SK-N-SH (cell line): Measurements from ENCODE around the gene CNOT1. TPM values are rescaled to one million over a fixed set of nuclear protein-coding genes. Genes with fewer than 3 reads are reported as not detected.

Experiments used
- CTCF ChIA-PET: fragments of 300-600, 350-600 bp; formaldehyde crosslinking; extraction: SDS; loops from one replicate; lab custom pipeline; 2021; lab: Yijun Ruan, JAX
- POLR2A ChIA-PET: fragments of 350-600 bp; sonication (Branson Sonifier 250); formaldehyde crosslinking; extraction: SDS; loops from one replicate; lab custom pipeline; 2020; ENCODE audit warnings: antibody characterized with exemption, inconsistent platforms; lab: Yijun Ruan, JAX
- DNase-seq: peaks from one replicate; pipeline ENCODE4 v3.0.0; 2012
- H2AFZ ChIP-seq: fragments of 200-600 bp; sonication (generic); 2 replicates; pipeline ENCODE4 v1.8.1; 2016; ENCODE audit warnings: antibody characterized with exemption, mild to moderate bottlenecking, low read depth
- H3F3A ChIP-seq: fragments of 200-600 bp; sonication (generic); replicated peaks from 2 replicates; pipeline ENCODE3; 2016; ENCODE audit warnings: antibody characterized with exemption, mild to moderate bottlenecking; ENCODE audit not compliant: insufficient read depth
- H3K27ac ChIP-seq, 2 experiments: fragments of 200-500 bp in 1 of 2; fragments of 200-600 bp in 1 of 2; sonication (Bioruptor generic) in 1 of 2; sonication (generic), shearing (Covaris generic) in 1 of 2; 2 replicates each; pipeline versions ENCODE4 v1.5.1 to v1.6.1; 2014 to 2016; ENCODE audit warnings: low read depth in 2 of 2, inconsistent platforms in 1 of 2, low read length in 1 of 2, mild to moderate bottlenecking in 1 of 2, mixed read lengths in 1 of 2
- H3K27me3 ChIP-seq: fragments of 200-600 bp; sonication (generic), shearing (Covaris generic); 2 replicates; pipeline ENCODE4 v1.6.1; 2016; ENCODE audit warnings: mixed run types; ENCODE audit not compliant: insufficient read depth
- H3K36me3 ChIP-seq, 2 experiments: fragments of 200-500 bp in 1 of 2; fragments of 200-600 bp in 1 of 2; sonication (Bioruptor generic) in 1 of 2; sonication (generic) in 1 of 2; replicated peaks in 1 of 2; 2 replicates each; pipeline versions ENCODE3 to v1.5.1; 2014 to 2016; ENCODE audit warnings: low read length in 1 of 2, mild to moderate bottlenecking in 1 of 2; ENCODE audit not compliant: insufficient read depth in 2 of 2, control insufficient read depth in 1 of 2
- H3K4me1 ChIP-seq, 2 experiments: fragments of 200-500 bp in 1 of 2; fragments of 200-600 bp in 1 of 2; sonication (Bioruptor generic) in 1 of 2; sonication (generic), shearing (Covaris generic) in 1 of 2; 2 replicates each; pipeline versions ENCODE4 v1.5.1 to v1.6.1; 2014 to 2016; ENCODE audit warnings: low read depth in 1 of 2, low read length in 1 of 2, mixed run types in 1 of 2; ENCODE audit not compliant: insufficient read depth in 2 of 2, control insufficient read depth in 1 of 2
- H3K4me2 ChIP-seq: fragments of 200-600 bp; sonication (generic), shearing (Covaris generic); 2 replicates; pipeline ENCODE4 v1.6.1; 2017; ENCODE audit warnings: mixed run types
- H3K4me3 ChIP-seq, 2 experiments: fragments of 200-500 bp in 1 of 2; fragments of 200-600 bp in 1 of 2; sonication (Bioruptor generic) in 1 of 2; sonication (generic), shearing (Covaris generic) in 1 of 2; 2 replicates each; pipeline versions ENCODE4 v1.5.1 to v1.8.1; 2014 to 2016; ENCODE audit warnings: low read depth in 2 of 2, inconsistent platforms in 1 of 2, low read length in 1 of 2, mild to moderate bottlenecking in 1 of 2, mixed read lengths in 1 of 2, moderate library complexity in 1 of 2
- H3K79me2 ChIP-seq: fragments of 200-600 bp; sonication (generic); 2 replicates; pipeline ENCODE4 v1.8.1; 2017; ENCODE audit warnings: mild to moderate bottlenecking; ENCODE audit not compliant: insufficient read depth
- H3K9ac ChIP-seq: fragments of 200-600 bp; sonication (generic); 2 replicates; pipeline ENCODE4 v1.6.1; 2017; ENCODE audit warnings: mixed run types
- H3K9me2 ChIP-seq: fragments of 200-600 bp; sonication (generic); 2 replicates; pipeline ENCODE4 v1.6.1; 2017; ENCODE audit warnings: mixed run types
- H3K9me3 ChIP-seq: fragments of 200-600 bp; sonication (generic); 2 replicates; pipeline ENCODE4 v1.6.1; 2017; ENCODE audit warnings: mixed run types, mild to moderate bottlenecking, moderate library complexity
- H4K20me1 ChIP-seq: fragments of 200-600 bp; sonication (generic); 2 replicates; pipeline ENCODE4 v1.6.1; 2017; ENCODE audit warnings: mild to moderate bottlenecking, mixed run types; ENCODE audit not compliant: insufficient read depth
- CTCF ChIP-seq: fragments of 200-600 bp; sonication (generic); IDR thresholded peaks from 2 replicates; pipeline ENCODE4 v1.6.1; 2017; ENCODE audit warnings: antibody characterized with exemption, mild to moderate bottlenecking, moderate library complexity
- EP300 ChIP-seq, 2 experiments: IDR thresholded peaks; 2 replicates each; pipeline versions ENCODE4 v1.4.0 to v1.6.1; 2012; ENCODE audit warnings: borderline replicate concordance in 1 of 2, low read depth in 1 of 2, low read length in 1 of 2
- FOXJ3 ChIP-seq: sonication (generic); formaldehyde crosslinking; IDR thresholded peaks from 2 replicates; pipeline ENCODE4 v1.5.1; 2020; ENCODE audit warnings: mild to moderate bottlenecking, missing genetic modification reagents
- MAX ChIP-seq: IDR thresholded peaks from 2 replicates; pipeline ENCODE4 v1.4.0; 2012; ENCODE audit warnings: low read depth
- NRF1 ChIP-seq: IDR thresholded peaks from 2 replicates; pipeline ENCODE4 v1.6.1; 2012; ENCODE audit warnings: low read depth, mild to moderate bottlenecking, low read length
- PBX3 ChIP-seq: IDR thresholded peaks from 2 replicates; pipeline ENCODE4; 2012
- POLR2AphosphoS5 ChIP-seq: IDR thresholded peaks from 2 replicates; pipeline ENCODE4 v1.6.1; 2012; ENCODE audit warnings: low read depth, low read length
- REST ChIP-seq: IDR thresholded peaks from 2 replicates; pipeline ENCODE4 v1.6.1; 2012; ENCODE audit warnings: mild to moderate bottlenecking, low read depth, low read length, moderate library complexity
- RFX5 ChIP-seq: IDR thresholded peaks from 2 replicates; pipeline ENCODE4 v1.6.1; 2012; ENCODE audit warnings: mild to moderate bottlenecking, improper control_type of control experiment, low read length
- RXRA ChIP-seq: IDR thresholded peaks from 2 replicates; pipeline ENCODE4 v1.4.0; 2012; ENCODE audit warnings: low read depth, mild to moderate bottlenecking, borderline replicate concordance
- SIN3A ChIP-seq: IDR thresholded peaks from 2 replicates; pipeline ENCODE4 v1.6.1; 2012; ENCODE audit warnings: low read depth, mild to moderate bottlenecking, low read length, moderate library complexity, borderline replicate concordance
- SMC3 ChIP-seq: IDR thresholded peaks from 2 replicates; pipeline ENCODE4 v1.6.1; 2012; ENCODE audit warnings: low read depth, low read length, improper control_type of control experiment
- TCF12 ChIP-seq: IDR thresholded peaks from 2 replicates; pipeline ENCODE4 v1.4.0; 2012
- TEAD4 ChIP-seq: IDR thresholded peaks from 2 replicates; pipeline ENCODE4 v1.4.0; 2012; ENCODE audit warnings: mild to moderate bottlenecking, borderline replicate concordance; ENCODE audit not compliant: insufficient read depth
- USF2 ChIP-seq: fragments of 150-350 bp; IDR thresholded peaks from 2 replicates; pipeline ENCODE4 v1.6.1; 2017; ENCODE audit warnings: antibody characterized with exemption, low read length, low read depth, borderline replicate concordance
- YY1 ChIP-seq: IDR thresholded peaks from 2 replicates; pipeline ENCODE4 v1.4.0; 2012; ENCODE audit warnings: low read depth, mild to moderate bottlenecking
- ZBTB33 ChIP-seq: IDR thresholded peaks from 2 replicates; pipeline ENCODE4 v1.4.0; 2012; ENCODE audit warnings: low read depth, borderline replicate concordance
- WGBS: methylation state at CpG from one replicate; pipeline ENCODE4 v1.1.6; 2017; ENCODE audit warnings: low lambda C conversion rate; 5-methylcytosine and 5-hydroxymethylcytosine counted together
- polyA plus RNA-seq, 3 experiments: library from polyadenylated mRNA; depleted of rRNA; stranded (reverse); fragments of >200 nt; gene quantifications; 2 replicates each; pipeline ENCODE4 v1.2.3, GENCODE V29; 2012

Gene CNOT1
- polyA plus RNA-seq, 1 of the 3 experiments (the other 2 are of a cell fraction), result 77.8 TPM

- CTCF ChIA-PET, result interaction anchor here (0.6 to 13.4 kb wide), 6 partner anchors 9 to 485 kb away, joined by 3 to 542 read pairs (median 4); partner anchors contain the start of gene ZNF319
- POLR2A ChIA-PET, result no interaction called here
- H3K36me3 ChIP-seq, result no peaks in the 10 kb centered on the region
- DNase-seq, result peak; percentile 54
- no peak overlapping the region for H3K27ac ChIP-seq
- no peaks in the 10 kb centered on the region for H3K9me3 ChIP-seq
- peaks cover 0 to 17% of the 10 kb centered on the region in 2 experiments; a peak in 1 of 4 replicates for H3K4me1 ChIP-seq
- H3K9me2 ChIP-seq, result no peaks in the 10 kb centered on the region
- no peaks in the 10 kb centered on the region for H3K27me3 ChIP-seq
- no peak overlapping the region for H3K4me3 ChIP-seq
- no peak overlapping the region for H3K4me2 ChIP-seq
- H3F3A ChIP-seq, result no peaks in the 10 kb centered on the region
- TF ChIP-seq TCF12, result no peak
- no peak for TF ChIP-seq POLR2AphosphoS5
- TF ChIP-seq USF2, result no peak
- no peak for TF ChIP-seq RFX5
- TF ChIP-seq SMC3, result no peak
- no peak for TF ChIP-seq ZBTB33
- TF ChIP-seq SIN3A, result no peak
- TF ChIP-seq TEAD4, result no peak
- no peak for TF ChIP-seq PBX3
- no peak for TF ChIP-seq YY1
- TF ChIP-seq EP300 (IDR thresholded peaks at IDR 0.05; ENCODE audit: borderline replicate concordance in 1 of 2, low read depth in 1 of 2, low read length in 1 of 2), result no peak
- TF ChIP-seq CTCF, result no peak
- TF ChIP-seq MAX, result no peak
- no peak for TF ChIP-seq NRF1
- no peak for TF ChIP-seq REST
- TF ChIP-seq FOXJ3 (CRISPR knock-in tag), result no peak
- no peak for TF ChIP-seq RXRA
- no peaks in the 10 kb centered on the region for H3K79me2 ChIP-seq
- H2AFZ ChIP-seq, result no peak overlapping the region
- H4K20me1 ChIP-seq, result no peaks in the 10 kb centered on the region
- 74% methylated on average over 11 of the region's 11 CpGs for WGBS
- H3K9ac ChIP-seq, result no peak overlapping the region
Observed at GRCh38 chr16:58485184-58485887, 144.3 kb downstream of the CNOT1 start.
